WI38 (cell line): ENCODE results near the gene SPEM1.

Experiments
- H3K4me3 ChIP-seq: 2 replicates; pipeline ENCODE4 v1.5.1; 2011; ENCODE audit warnings: low read depth, mild to moderate bottlenecking, control low read depth, low read length
- CTCF ChIP-seq: IDR thresholded peaks from 2 replicates; pipeline ENCODE4 v1.5.1; 2012; ENCODE audit warnings: low read depth, mild to moderate bottlenecking, control low read depth, low read length

The SPEM1 gene

GRCh38 chr17:7442142-7442541 lies 22.0 kb downstream of the SPEM1 start:
- no peak for TF ChIP-seq CTCF
- H3K4me3 ChIP-seq = no peak overlapping the region

- no peak overlapping the region for H3K4me3 ChIP-seq
- no peak for TF ChIP-seq CTCF
Observed at GRCh38 chr17:7443499-7444485, 23.7 kb downstream of the SPEM1 start.

- peak within 1 kb of the TSS; percentile 31 for H3K4me3 ChIP-seq
- no peak for TF ChIP-seq CTCF
Observed at GRCh38 chr17:7444682-7445618, 24.8 kb downstream of the SPEM1 start, which contains the start of gene CHRNB1. Gene CHRNB1 (plus strand): TSS chr17:7445061. CDS start chr17:7445128, 67 bp downstream.

- TF ChIP-seq CTCF = no peak
- H3K4me3 ChIP-seq = peak overlapping the region; percentile 31; the same call in 1 of the 2 replicates
Observed at GRCh38 chr17:7445619-7445968, 25.5 kb downstream of the SPEM1 start.

- no peak overlapping the region for H3K4me3 ChIP-seq
- no peak for TF ChIP-seq CTCF
Observed at GRCh38 chr17:7448461-7448860, 28.3 kb downstream of the SPEM1 start.

- no peak overlapping the region for H3K4me3 ChIP-seq
- TF ChIP-seq CTCF = no peak
Observed at GRCh38 chr17:7459961-7460545, 39.9 kb downstream of the SPEM1 start.
